Adrenal gland (tissue), 12 donors: ENCODE results near the gene PADI6. TPM values are rescaled to one million over a fixed set of nuclear protein-coding genes. Genes with fewer than 3 reads are reported as not detected.
A peak's percentile ranks its signal among the peaks of the same experiment; 100 is the strongest.

Source experiments
- DNase-seq, 7 donors: peaks; one replicate each; pipeline ENCODE4 v3.0.0-alpha.2; 2019 to 2020
- H3K27ac ChIP-seq, 5 donors: fragments of 200-600 bp; sonication (generic) in 4 of 5; 1 replicate in 3 of 5; 2 replicates in 2 of 5; pipeline versions ENCODE4 v1.5.1 to v1.8.0; 2016 to 2020; ENCODE audit warnings: mild to moderate bottlenecking in 1 of 5
- H3K27me3 ChIP-seq: fragments of 200-600 bp; 2 replicates; pipeline ENCODE4 v1.8.0; 2021
- H3K36me3 ChIP-seq, 2 donors: fragments of 200-600 bp; replicated peaks in 1 of 2; 1 replicate in 1 of 2; 2 replicates in 1 of 2; pipeline versions ENCODE4 v1.5.1 to v1.8.0; 2018 to 2022
- H3K4me1 ChIP-seq, 2 donors: fragments of 200-600 bp; replicated peaks in 1 of 2; 1 replicate in 1 of 2; 2 replicates in 1 of 2; pipeline versions ENCODE4 v1.5.1 to v1.8.0; 2018 to 2021
- H3K4me3 ChIP-seq, 4 donors: fragments of 200-600 bp; sonication (generic) in 3 of 4; one replicate each; pipeline ENCODE4 v1.5.1; 2016 to 2018
- H3K9me3 ChIP-seq, 3 donors: fragments of 200-600 bp; sonication (generic) in 1 of 3; replicated peaks in 1 of 3; 1 replicate in 2 of 3; 2 replicates in 1 of 3; pipeline versions ENCODE4 v1.5.1 to v1.8.0; 2016 to 2021
- POLR2A ChIP-seq, 2 donors: fragments of 450-650 bp; IDR thresholded peaks; one replicate each; pipeline ENCODE4 v1.6.1; 2017; ENCODE audit warnings: antibody characterized with exemption in 2 of 2, mild to moderate bottlenecking in 2 of 2, moderate library complexity in 1 of 2
- WGBS, 4 donors: extraction: QIAGEN DNeasy Blood & Tissue Kit in 2 of 4; methylation state at CpG; one replicate each; pipeline versions ENCODE4 v1.1.5 to v1.1.7; 2013 to 2017; 5-methylcytosine and 5-hydroxymethylcytosine counted together
- intact Hi-C, 2 donors: fragments of 100-400 bp; cut with DNase I; formaldehyde crosslinking; loops; one replicate each; pipeline versions ENCODE4 v1.14.1 to v1.15.0; 2022 to 2023
- polyA plus RNA-seq, 3 donors: library from polyadenylated mRNA; stranded (reverse); fragments of 200-250 nt in 2 of 3; fragments of 350-450 nt in 1 of 3; fragmentation: Illumina TruSeq in 1 of 3; extraction: RNeasy Lipid Tissue Mini Kit (QIAGEN cat#74804) in 1 of 3; gene quantifications; one replicate each; pipeline ENCODE4 v1.2.3, GENCODE V29; 2013 to 2014
- total RNA-seq, 9 donors: library from RNA; depleted of rRNA in 4 of 9; stranded (reverse); fragments of >200 nt in 4 of 9; fragments of 120-200 nt in 1 of 9; fragmentation: NEBNext Ultra II Directional in 1 of 9; extraction: Animal tissue kit (Norgen Biotek cat#: 25700) in 1 of 9; gene quantifications; one replicate each; pipeline versions ENCODE4 v1.1.0 to v1.2.4, GENCODE V29; 2013 to 2023
- TF ChIP-seq, protein P1 (sequence below), 6 experiments: fragments of 450-650 bp in 4 of 6; fragments of 200-600 bp in 2 of 6; sonication (generic) in 1 of 6; IDR thresholded peaks; 1 replicate in 5 of 6; 2 replicates in 1 of 6; pipeline versions ENCODE4 v1.5.1 to v1.8.0; 2016 to 2021; ENCODE audit warnings: antibody characterized with exemption in 6 of 6, mild to moderate bottlenecking in 2 of 6, moderate library complexity in 1 of 6
- donor health status: healthy with polysubstance abuse.
- donor health status: Bipolar disorder and iron deficiency.
- donor health status: DM: yes; HTN: yes; CAD: no.
- donor health status: DM: no; HTN: no; CAD: no.
- donor health status: DM: no; HTN: no; CAD: no.
- donor health status: DM: yes; HTN: yes; CAD: no.

PADI6 gene
- total and polyA plus RNA-seq, 12 donors = not detected

DNA sequence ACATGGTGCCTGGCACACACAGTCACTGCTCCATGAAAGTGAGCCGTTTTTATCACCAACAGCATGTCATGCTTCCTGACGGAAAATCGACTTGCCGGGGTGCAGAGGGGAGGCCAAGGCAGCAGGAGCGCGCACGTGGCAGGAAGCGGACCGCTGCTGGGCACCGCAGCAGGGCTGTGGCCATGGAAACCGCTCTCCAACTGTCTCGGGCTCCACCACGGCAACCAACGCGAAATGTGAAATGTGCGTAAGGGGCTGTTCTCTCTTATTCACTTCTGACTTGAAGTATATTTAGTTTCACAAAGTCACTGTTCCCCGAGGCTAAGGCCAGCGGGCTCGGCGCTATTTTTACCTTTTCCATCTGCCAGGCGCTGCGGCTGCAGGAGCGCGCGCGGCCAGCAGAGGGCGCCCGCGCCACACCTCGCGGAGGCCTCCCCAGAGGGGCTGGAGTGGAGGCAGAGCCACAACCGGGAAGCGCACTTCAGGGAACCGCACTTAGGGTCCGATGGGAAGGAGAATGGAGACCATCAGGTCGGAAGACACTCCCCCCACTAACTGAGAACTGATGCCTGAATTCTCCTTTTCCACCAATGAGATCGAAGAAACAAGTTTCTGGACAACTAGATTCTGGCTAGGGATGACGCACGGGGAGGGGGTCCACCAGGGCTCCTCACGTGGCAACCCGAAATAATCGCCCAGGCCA lies 47.8 kb downstream of the PADI6 start:
- Histone ChIP-seq H3K4me3 (no peak overlapping the region), H3K27ac (no peak overlapping the region), H3K27me3 (no peaks in the 10 kb centered on the region), H3K36me3 (peaks cover 0 to 85% of the 10 kb centered on the region in 2 donors), H3K9me3 (no peaks in the 10 kb centered on the region), H3K4me1 (no peaks in the 10 kb centered on the region)
- no peak for TF ChIP-seq POLR2A (IDR thresholded peaks at IDR 0.05)
- TF ChIP-seq, protein P1, sequence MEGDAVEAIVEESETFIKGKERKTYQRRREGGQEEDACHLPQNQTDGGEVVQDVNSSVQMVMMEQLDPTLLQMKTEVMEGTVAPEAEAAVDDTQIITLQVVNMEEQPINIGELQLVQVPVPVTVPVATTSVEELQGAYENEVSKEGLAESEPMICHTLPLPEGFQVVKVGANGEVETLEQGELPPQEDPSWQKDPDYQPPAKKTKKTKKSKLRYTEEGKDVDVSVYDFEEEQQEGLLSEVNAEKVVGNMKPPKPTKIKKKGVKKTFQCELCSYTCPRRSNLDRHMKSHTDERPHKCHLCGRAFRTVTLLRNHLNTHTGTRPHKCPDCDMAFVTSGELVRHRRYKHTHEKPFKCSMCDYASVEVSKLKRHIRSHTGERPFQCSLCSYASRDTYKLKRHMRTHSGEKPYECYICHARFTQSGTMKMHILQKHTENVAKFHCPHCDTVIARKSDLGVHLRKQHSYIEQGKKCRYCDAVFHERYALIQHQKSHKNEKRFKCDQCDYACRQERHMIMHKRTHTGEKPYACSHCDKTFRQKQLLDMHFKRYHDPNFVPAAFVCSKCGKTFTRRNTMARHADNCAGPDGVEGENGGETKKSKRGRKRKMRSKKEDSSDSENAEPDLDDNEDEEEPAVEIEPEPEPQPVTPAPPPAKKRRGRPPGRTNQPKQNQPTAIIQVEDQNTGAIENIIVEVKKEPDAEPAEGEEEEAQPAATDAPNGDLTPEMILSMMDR (IDR thresholded peaks at IDR 0.05) = peak; percentile 92 to 99 (median 96)
- intact Hi-C loops = loop anchor here (5.0 to 10.0 kb wide), 3 partner anchors 65 to 195 kb away; no protein-coding TSS in a partner anchor
- peak; percentile 37 to 85 (median 73) for DNase-seq
- 34 to 43% (median 38%) methylated on average over 15 to 42 of the region's 42 CpGs for WGBS, 4 donors

DNA sequence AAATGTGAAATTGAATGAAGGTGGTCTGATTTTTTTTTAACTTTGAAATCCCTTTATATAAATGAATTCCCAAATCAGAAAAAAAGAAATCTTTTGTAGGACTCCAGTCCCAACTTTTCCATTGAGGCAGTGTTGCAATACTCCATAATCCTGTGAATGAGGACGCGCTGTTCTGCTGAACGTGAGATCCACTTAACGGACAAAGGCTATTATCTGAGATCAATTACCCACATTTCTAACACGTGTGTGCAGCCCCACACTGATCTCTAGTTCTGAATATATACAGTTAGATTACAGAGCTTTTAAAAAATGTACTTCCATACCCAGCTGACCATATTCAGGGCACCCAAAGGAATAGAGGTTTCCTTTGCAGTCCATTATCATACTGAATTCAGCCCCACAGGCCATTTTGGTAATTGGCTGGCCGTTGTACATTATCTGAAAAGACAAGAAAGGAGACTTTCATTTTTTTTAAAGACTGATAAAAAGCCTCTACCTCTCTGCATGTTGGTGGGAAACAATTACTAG lies 48.5 kb downstream of the PADI6 start:
- H3K27ac ChIP-seq = no peak overlapping the region
- WGBS, 4 donors = 79 to 84% (median 82%) methylated on average over 6 of the region's 6 CpGs
- peaks cover 0 to 85% of the 10 kb centered on the region in 2 donors for H3K36me3 ChIP-seq

DNA sequence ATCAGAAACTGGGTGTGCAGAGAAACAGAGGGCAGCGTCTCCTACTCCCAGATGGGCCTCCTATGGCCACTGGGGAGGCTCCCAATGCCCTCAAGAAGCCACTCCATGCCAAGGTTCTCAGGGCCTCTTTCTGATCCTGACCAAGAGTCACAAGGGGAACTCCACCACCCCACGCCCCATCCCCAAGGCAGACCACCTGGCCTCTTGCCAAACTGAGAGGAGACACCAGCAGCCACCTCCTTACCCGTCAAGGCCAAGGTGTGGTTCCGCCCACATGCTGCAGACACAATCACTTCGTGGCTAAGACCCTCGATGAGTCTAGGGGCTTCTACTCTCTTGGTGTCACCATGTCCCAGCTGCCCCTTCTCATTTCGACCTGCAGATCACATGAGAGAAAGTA lies 50.5 kb downstream of the PADI6 start:
- 65 to 70% (median 66%) methylated on average over 7 of the region's 7 CpGs for WGBS, 4 donors
- Histone ChIP-seq H3K36me3 (peaks cover 0 to 73% of the 10 kb centered on the region in 2 donors), H3K4me3 (no peak overlapping the region), H3K27ac (no peak overlapping the region), H3K4me1 (no peaks in the 10 kb centered on the region), H3K27me3 (no peaks in the 10 kb centered on the region), H3K9me3 (no peaks in the 10 kb centered on the region)
- intact Hi-C loops = loop anchor here (5.0 to 10.0 kb wide), 3 partner anchors 62 to 192 kb away; no protein-coding TSS in a partner anchor
- no peak for DNase-seq
- TF ChIP-seq POLR2A (IDR thresholded peaks at IDR 0.05) = no peak
- TF ChIP-seq, protein P1 (IDR thresholded peaks at IDR 0.05) = no peak

More for the DNA sequence above, 48.5 kb downstream of the PADI6 start:
- no peaks in the 10 kb centered on the region for H3K9me3 ChIP-seq
- no peak for DNase-seq
- no peaks in the 10 kb centered on the region for H3K27me3 ChIP-seq
- no peak for TF ChIP-seq POLR2A (IDR thresholded peaks at IDR 0.05)
- TF ChIP-seq, protein P1 (IDR thresholded peaks at IDR 0.05) = no peak
- no peaks in the 10 kb centered on the region for H3K4me1 ChIP-seq
- H3K4me3 ChIP-seq = no peak overlapping the region
- intact Hi-C loops = loop anchor here (5.0 to 10.0 kb wide), 3 partner anchors 64 to 194 kb away; no protein-coding TSS in a partner anchor

DNA sequence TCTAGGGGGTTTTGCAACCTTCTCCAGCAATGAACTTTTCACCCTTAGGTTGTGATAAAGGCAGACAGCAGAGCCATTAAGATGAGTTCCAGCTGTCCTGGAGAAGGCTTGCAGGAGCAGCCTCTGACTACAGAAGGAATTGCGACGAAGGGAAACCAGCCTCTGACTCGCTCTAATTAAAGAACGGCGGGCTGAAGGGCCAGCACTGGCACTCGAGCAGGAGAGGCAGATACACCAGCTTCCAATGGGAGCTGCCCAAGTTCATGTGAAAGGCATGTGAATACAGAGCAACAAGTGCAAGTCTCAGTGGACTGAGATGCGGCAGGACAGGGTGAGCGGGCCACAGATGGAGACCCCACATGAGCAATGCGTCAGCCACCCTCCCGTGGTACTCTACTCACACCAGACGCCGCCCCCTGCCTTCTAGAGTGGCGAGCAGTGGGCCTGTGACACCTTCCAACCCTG lies 51.8 kb downstream of the PADI6 start:
- peak in 1 of 7 donors; percentile 31 for DNase-seq
- TF ChIP-seq, protein P1 (IDR thresholded peaks at IDR 0.05) = no peak
- no peak for TF ChIP-seq POLR2A (IDR thresholded peaks at IDR 0.05)
- intact Hi-C loops = loop anchor here (5.0 to 10.0 kb wide), 3 partner anchors 61 to 191 kb away; no protein-coding TSS in a partner anchor
- Histone ChIP-seq H3K4me3 (no peak overlapping the region), H3K4me1 (no peaks in the 10 kb centered on the region), H3K36me3 (peaks cover 0 to 74% of the 10 kb centered on the region in 2 donors), H3K9me3 (no peaks in the 10 kb centered on the region), H3K27ac (peak overlapping the region in 1 of 5 donors; percentile 57), H3K27me3 (no peaks in the 10 kb centered on the region)
- WGBS, 4 donors = 71 to 85% (median 76%) methylated on average over 8 to 13 of the region's 13 CpGs
